H1 (cell line): ENCODE measurements around the gene UBE2E1. TPM values are rescaled to one million over a fixed set of nuclear protein-coding genes. Genes with fewer than 3 reads are reported as not detected.
A peak's percentile ranks its signal among the peaks of the same experiment; 100 is the strongest.

Experiments
- CTCF ChIA-PET: fragments of 300-600 bp; sonication (Branson Sonifier 250); formaldehyde crosslinking; loops from one replicate; lab custom pipeline; 2021; ENCODE audit not compliant: partially characterized antibody; lab: Charles Lee
- POLR2A ChIA-PET: fragments of 300-600 bp; sonication (Branson Sonifier 250); formaldehyde crosslinking; loops from one replicate; lab custom pipeline; 2021; ENCODE audit warnings: inconsistent platforms; ENCODE audit not compliant: partially characterized antibody; lab: Charles Lee
- DNase-seq, 2 experiments: peaks; one replicate each; pipeline versions ENCODE4 v3.0.0 to v3.0.0-alpha.2; 2010 to 2022; ENCODE audit warnings: low spot score in 2 of 2, low read depth in 1 of 2, mixed read lengths in 1 of 2
- FAIRE-seq: peaks from 2 replicates; lab custom pipeline; 2011; peaks lifted over from hg19 to GRCh38; lab: Jason Lieb, UNC
- H2AFZ ChIP-seq: 2 replicates; pipeline ENCODE4 v1.8.1; 2012; ENCODE audit warnings: low read length, inconsistent platforms
- H2AK5ac ChIP-seq: 2 replicates; pipeline ENCODE4 v1.6.1; 2013; ENCODE audit warnings: low read depth, low read length
- H2BK120ac ChIP-seq: replicated peaks from 2 replicates; pipeline ENCODE3; 2013; ENCODE audit warnings: low read depth, low read length, inconsistent platforms
- H2BK12ac ChIP-seq: 2 replicates; pipeline ENCODE4 v1.6.1; 2013; ENCODE audit warnings: low read depth, low read length
- H2BK15ac ChIP-seq: 2 replicates; pipeline ENCODE4 v1.6.1; 2013; ENCODE audit warnings: low read length
- H2BK20ac ChIP-seq: 2 replicates; pipeline ENCODE4 v1.6.1; 2013; ENCODE audit warnings: low read length
- H2BK5ac ChIP-seq: 2 replicates; pipeline ENCODE4 v1.6.1; 2013; ENCODE audit warnings: low read depth, low read length
- H3K14ac ChIP-seq: 2 replicates; pipeline ENCODE4 v1.6.1; 2013; ENCODE audit warnings: inconsistent platforms; ENCODE audit not compliant: insufficient read length
- H3K18ac ChIP-seq: 2 replicates; pipeline ENCODE4 v1.6.1; 2013; ENCODE audit warnings: low read length; ENCODE audit errors: extremely low read depth
- H3K23ac ChIP-seq: 2 replicates; pipeline ENCODE4 v1.6.1; 2013; ENCODE audit warnings: inconsistent platforms; ENCODE audit not compliant: insufficient read length
- H3K23me2 ChIP-seq: 2 replicates; pipeline ENCODE4 v1.6.1; 2013; ENCODE audit warnings: low read depth, low read length
- H3K27ac ChIP-seq: 2 replicates; pipeline ENCODE4 v1.6.1; 2011; ENCODE audit warnings: low read depth, low read length, inconsistent platforms
- H3K27me3 ChIP-seq, 4 experiments: replicated peaks in 1 of 4; 1 replicate in 1 of 4; 2 replicates in 3 of 4; pipeline versions ENCODE4 v1.6.1 to v1.8.1; 2011 to 2013; ENCODE audit warnings: low read length in 3 of 4, mild to moderate bottlenecking in 3 of 4, inconsistent platforms in 2 of 4, mixed read lengths in 2 of 4, moderate library complexity in 1 of 4; ENCODE audit not compliant: control insufficient read depth in 3 of 4, insufficient read depth in 3 of 4; ENCODE audit errors: extremely low read depth in 1 of 4
- H3K36me3 ChIP-seq, 4 experiments: 2 replicates each; pipeline versions ENCODE4 v1.6.1 to v1.8.1; 2011 to 2013; ENCODE audit warnings: mild to moderate bottlenecking in 4 of 4, low read length in 3 of 4, moderate library complexity in 2 of 4, control low read depth in 1 of 4, inconsistent platforms in 1 of 4; ENCODE audit not compliant: insufficient read depth in 4 of 4, control insufficient read depth in 2 of 4
- H3K4ac ChIP-seq: replicated peaks from 2 replicates; pipeline ENCODE3; 2013; ENCODE audit warnings: low read length, low read depth, mixed read lengths, inconsistent platforms; ENCODE audit not compliant: insufficient read length
- H3K4me1 ChIP-seq, 4 experiments: replicated peaks in 1 of 4; 1 replicate in 1 of 4; 2 replicates in 3 of 4; pipeline versions ENCODE4 v1.6.1 to v1.8.1; 2011 to 2013; ENCODE audit warnings: low read length in 3 of 4, inconsistent platforms in 2 of 4, mixed read lengths in 1 of 4; ENCODE audit not compliant: insufficient read depth in 4 of 4, control insufficient read depth in 3 of 4
- H3K4me2 ChIP-seq, 2 experiments: 2 replicates each; pipeline versions ENCODE4 v1.6.1 to v1.8.1; 2011 to 2013; ENCODE audit warnings: low read depth in 2 of 2, low read length in 2 of 2, control low read depth in 1 of 2, inconsistent platforms in 1 of 2, mild to moderate bottlenecking in 1 of 2; ENCODE audit not compliant: insufficient read depth in 1 of 2
- H3K4me3 ChIP-seq, 4 experiments: fragments of 200-600, 300-600 bp in 1 of 4; sonication (generic), shearing (Covaris generic), sonication (Bioruptor Twin) in 1 of 4; 2 replicates each; pipeline versions ENCODE4 v1.5.1 to v1.8.1; 2011 to 2016; ENCODE audit warnings: low read length in 4 of 4, low read depth in 3 of 4, control low read depth in 2 of 4, inconsistent platforms in 2 of 4, mild to moderate bottlenecking in 2 of 4, mixed read lengths in 1 of 4, moderate library complexity in 1 of 4; ENCODE audit not compliant: insufficient read depth in 2 of 4; ENCODE audit errors: extremely low read depth in 1 of 4
- H3K56ac ChIP-seq: replicated peaks from 2 replicates; pipeline ENCODE3; 2013; ENCODE audit warnings: low read depth, mild to moderate bottlenecking, mixed read lengths, low read length, inconsistent platforms; ENCODE audit not compliant: insufficient read length
- H3K79me1 ChIP-seq: 2 replicates; pipeline ENCODE4 v1.6.1; 2013; ENCODE audit warnings: low read depth, low read length, control low read depth
- H3K79me2 ChIP-seq, 2 experiments: 2 replicates each; pipeline versions ENCODE4 v1.6.1 to v1.8.1; 2012 to 2013; ENCODE audit warnings: low read length in 2 of 2, mild to moderate bottlenecking in 2 of 2, inconsistent platforms in 1 of 2; ENCODE audit not compliant: insufficient read depth in 2 of 2, control insufficient read depth in 1 of 2
- H3K9ac ChIP-seq, 4 experiments: replicated peaks in 1 of 4; 1 replicate in 1 of 4; 2 replicates in 3 of 4; pipeline versions ENCODE4 v1.6.1 to v1.8.1; 2011 to 2013; ENCODE audit warnings: low read depth in 3 of 4, low read length in 3 of 4, control low read depth in 2 of 4, mild to moderate bottlenecking in 2 of 4, moderate library complexity in 2 of 4, inconsistent platforms in 1 of 4; ENCODE audit errors: extremely low read depth in 1 of 4
- H3K9me3 ChIP-seq, 2 experiments: 2 replicates each; pipeline versions ENCODE4 v1.6.1 to v1.8.1; 2012 to 2013; ENCODE audit warnings: mild to moderate bottlenecking in 2 of 2, moderate library complexity in 2 of 2, control low read depth in 1 of 2, inconsistent platforms in 1 of 2, low read depth in 1 of 2, low read length in 1 of 2, mixed read lengths in 1 of 2; ENCODE audit not compliant: insufficient read depth in 2 of 2
- H4K20me1 ChIP-seq, 2 experiments: replicated peaks in 1 of 2; 2 replicates each; pipeline versions ENCODE3 to v1.8.1; 2011 to 2013; ENCODE audit warnings: inconsistent platforms in 2 of 2, low read length in 2 of 2, mild to moderate bottlenecking in 1 of 2; ENCODE audit not compliant: insufficient read depth in 2 of 2, control insufficient read depth in 1 of 2
- H4K5ac ChIP-seq: 2 replicates; pipeline ENCODE4 v1.6.1; 2013; ENCODE audit warnings: low read length, low read depth, mixed read lengths, inconsistent platforms; ENCODE audit not compliant: insufficient read length
- H4K8ac ChIP-seq: 2 replicates; pipeline ENCODE4 v1.8.0; 2013; ENCODE audit warnings: mild to moderate bottlenecking, moderate library complexity, low read length, inconsistent platforms; ENCODE audit not compliant: insufficient read depth; ENCODE audit errors: extremely low read depth
- H4K91ac ChIP-seq: replicated peaks from 2 replicates; pipeline ENCODE3; 2013; ENCODE audit warnings: low read length, mixed read lengths, inconsistent platforms; ENCODE audit not compliant: insufficient read length
- BRCA1 ChIP-seq: IDR thresholded peaks from 2 replicates; pipeline ENCODE4 v1.6.1; 2012; ENCODE audit warnings: low read depth, low read length, improper control_type of control experiment
- CHD2 ChIP-seq: IDR thresholded peaks from 2 replicates; pipeline ENCODE4 v1.6.1; 2012; ENCODE audit warnings: low read length, improper control_type of control experiment
- CTBP2 ChIP-seq: IDR thresholded peaks from 2 replicates; pipeline ENCODE4 v1.7.0; 2011; ENCODE audit warnings: borderline replicate concordance, mild to moderate bottlenecking, moderate library complexity, mixed read lengths, low read length; ENCODE audit not compliant: insufficient read depth, insufficient read length
- POU5F1 ChIP-seq: IDR thresholded peaks from 2 replicates; pipeline ENCODE4 v1.6.1; 2011; ENCODE audit warnings: low read depth, mild to moderate bottlenecking, low read length, moderate library complexity
- RXRA ChIP-seq: IDR thresholded peaks from 2 replicates; pipeline ENCODE4 v1.6.1; 2011; ENCODE audit warnings: low read depth, mild to moderate bottlenecking, low read length, moderate library complexity; ENCODE audit not compliant: insufficient read depth
- SIX5 ChIP-seq: IDR thresholded peaks from 2 replicates; pipeline ENCODE4 v1.6.1; 2011; ENCODE audit warnings: mild to moderate bottlenecking, low read depth, low read length
- TAF1 ChIP-seq: IDR thresholded peaks from 2 replicates; pipeline ENCODE4 v1.6.1; 2011; ENCODE audit warnings: mild to moderate bottlenecking, low read depth, low read length
- WGBS, 2 experiments: shearing (Covaris generic) in 1 of 2; methylation state at CpG; one replicate each; pipeline versions ENCODE4 v1.1.6 to v1.1.7; 2013 to 2015; ENCODE audit warnings: low lambda C conversion rate in 2 of 2, mixed read lengths in 2 of 2, inconsistent platforms in 1 of 2, low coverage in 1 of 2, missing lambda C conversion rate in 1 of 2; ENCODE audit not compliant: insufficient replicate concordance in 2 of 2, insufficient coverage in 1 of 2, insufficient read length in 1 of 2; ENCODE audit errors: extremely low coverage in 1 of 2, missing lambda C conversion rate in 1 of 2; 5-methylcytosine and 5-hydroxymethylcytosine counted together
- polyA plus RNA-seq, 7 experiments: library from polyadenylated mRNA; depleted of rRNA in 3 of 7; stranded (reverse) in 5 of 7; unstranded in 2 of 7; fragments of >200 nt in 5 of 7; fragments of 200-250 nt in 2 of 7; gene quantifications; 1 replicate in 5 of 7; 2 replicates in 1 of 7; 4 replicates in 1 of 7; pipeline versions ENCODE4 v1.2.1 to v1.2.3, GENCODE V29; 2011 to 2013; ENCODE audit warnings: missing spikeins in 2 of 7, mixed read lengths in 2 of 7
- total RNA-seq: library from RNA; stranded (reverse); fragmentation: NEBNext Ultra II Directional; extraction: Animal tissue kit (Norgen Biotek cat#: 25700); gene quantifications from 2 replicates; pipeline ENCODE4 v1.2.1, GENCODE V29; 2021

Gene UBE2E1
- total and polyA plus RNA-seq, 2 of the 8 experiments (the other 6 are each of a cell fraction or from before 2014, with no cell fraction given) = 109 to 141 TPM

- Histone ChIP-seq H3K4ac (no peak overlapping the region), H4K8ac (no peak overlapping the region), H2BK15ac (no peak overlapping the region), H3K56ac (no peak overlapping the region), H3K4me1 (peaks cover 5 to 8% (median 6%) of the 10 kb centered on the region in 4 experiments; a peak in 5 of 7 replicates), H3K79me1 (no peaks in the 10 kb centered on the region), H3K9me3 (no peaks in the 10 kb centered on the region), H3K23ac (no peak overlapping the region), H3K18ac (no peak overlapping the region), H2BK12ac (no peak overlapping the region), H3K4me2 (peak overlapping the region; percentile 67 to 93), H2BK20ac (no peak overlapping the region), H2BK120ac (no peak overlapping the region), H3K79me2 (peaks cover 0 to 58% of the 10 kb centered on the region in 2 experiments; a peak in 3 of 4 replicates), H3K14ac (no peak overlapping the region), H3K4me3 (peak overlapping the region; percentile 86 to 99 (median 92); a peak in 7 of 8 replicates), H4K91ac (no peak overlapping the region), H4K5ac (no peak overlapping the region), H3K9ac (peak overlapping the region in 2 of 4 experiments; percentile 47 to 69; a peak in 3 of 7 replicates), H2BK5ac (no peak overlapping the region), H3K27me3 (no peaks in the 10 kb centered on the region; a peak in 1 of 7 replicates), H2AFZ (no peak overlapping the region), H3K27ac (no peak overlapping the region), H3K36me3 (peaks cover 15 to 33% (median 23%) of the 10 kb centered on the region in 4 experiments), H4K20me1 (peaks cover 9 to 14% of the 10 kb centered on the region in 2 experiments), H3K23me2 (peaks cover 17% of the 10 kb centered on the region), H2AK5ac (0 out of 2 replicates have a peak overlapping the region, but pooled peaks have one; percentile 40)
- FAIRE-seq (no peak), DNase-seq (no peak)
- CTCF ChIA-PET = interaction anchor here (0.6 to 1.3 kb wide), 3 partner anchors 20 to 24 kb away, joined by 3 read pairs; no protein-coding TSS in a partner anchor
- POLR2A ChIA-PET = interaction anchor here (1.2 to 11.5 kb wide), 14 partner anchors 9 to 105 kb away, joined by 3 to 363 read pairs (median 23); partner anchors contain the start of gene NR1D2
- WGBS, 2 experiments = 39% methylated on average over 7 of the region's 7 CpGs; no CpG with 5 or more reads in 1 of the 2 experiments
- no peak for TF ChIP-seq CTBP2
- TF ChIP-seq POU5F1 = no peak
- TF ChIP-seq SIX5 = no peak
- no peak for TF ChIP-seq TAF1
- no peak for TF ChIP-seq CHD2
- TF ChIP-seq BRCA1 = no peak
- no peak for TF ChIP-seq RXRA
Observed at GRCh38 chr3:23915537-23916108, 109.9 kb downstream of the UBE2E1 start.
